Neutrophil (primary cell): Measurements from ENCODE around the gene BHLHA9.
"Not testable (repeated sequence)": the region's sequence is repeated elsewhere in the genome, so short reads cannot be mapped to it uniquely, and the experiment has no call there.

Experiments used
- H3K27ac ChIP-seq: fragments of 200-600 bp; sonication (generic); 2 replicates; pipeline ENCODE4 v1.5.1; 2016; ENCODE audit warnings: mild to moderate bottlenecking, moderate library complexity
- H3K27me3 ChIP-seq: fragments of 200-600 bp; sonication (generic); 2 replicates; pipeline ENCODE4 v1.6.0; 2016; ENCODE audit warnings: mild to moderate bottlenecking
- H3K36me3 ChIP-seq: fragments of 200-600 bp; sonication (generic); 2 replicates; pipeline ENCODE4 v1.5.1; 2017
- H3K4me1 ChIP-seq, 2 experiments: fragments of 200-600 bp in 1 of 2; sonication (generic) in 1 of 2; 1 replicate in 1 of 2; 2 replicates in 1 of 2; pipeline versions ENCODE4 v1.5.1 to v1.6.1; 2013 to 2016; ENCODE audit warnings: low read depth in 1 of 2, low read length in 1 of 2, mild to moderate bottlenecking in 1 of 2, moderate library complexity in 1 of 2; ENCODE audit not compliant: control insufficient read depth in 1 of 2, insufficient read depth in 1 of 2
- H3K4me3 ChIP-seq, 2 experiments: fragments of 200-600 bp in 1 of 2; sonication (generic) in 1 of 2; 1 replicate in 1 of 2; 2 replicates in 1 of 2; pipeline ENCODE4 v1.5.1; 2013 to 2016; ENCODE audit warnings: low read depth in 1 of 2, low read length in 1 of 2, mild to moderate bottlenecking in 1 of 2, moderate library complexity in 1 of 2
- H3K9me3 ChIP-seq: fragments of 200-600 bp; sonication (generic); 2 replicates; pipeline ENCODE4 v1.5.1; 2016
- CTCF ChIP-seq: fragments of 200-600 bp; sonication (generic); IDR thresholded peaks from 2 replicates; pipeline ENCODE4 v1.5.1; 2016; ENCODE audit warnings: antibody characterized with exemption

The BHLHA9 gene

GRCh38 chr17:1300371-1300905, 30.2 kb downstream of the BHLHA9 start:
- no peaks in the 10 kb centered on the region for H3K4me1 ChIP-seq
- no peaks in the 10 kb centered on the region for H3K36me3 ChIP-seq
- peaks cover 32% of the 10 kb centered on the region for H3K27me3 ChIP-seq

GRCh38 chr17:1301546-1301945, 31.3 kb downstream of the BHLHA9 start:
- Histone ChIP-seq H3K9me3 (no peaks in the 10 kb centered on the region), H3K36me3 (no peaks in the 10 kb centered on the region), H3K27ac (no peak overlapping the region), H3K4me1 (no peaks in the 10 kb centered on the region), H3K4me3 (no peak overlapping the region), H3K27me3 (peaks cover 29% of the 10 kb centered on the region)
- TF ChIP-seq CTCF = no peak

More at GRCh38 chr17:1300371-1300905, 30.2 kb downstream of the BHLHA9 start:
- H3K4me3 ChIP-seq = no peak overlapping the region
- no peak overlapping the region for H3K27ac ChIP-seq
- no peak for TF ChIP-seq CTCF
- no peaks in the 10 kb centered on the region for H3K9me3 ChIP-seq

- Histone ChIP-seq H3K27me3 (peaks cover 26% of the 10 kb centered on the region), H3K27ac (no peak overlapping the region)
Observed at GRCh38 chr17:1302761-1303160, 32.5 kb downstream of the BHLHA9 start.

GRCh38 chr17:1304522-1304921, 34.3 kb downstream of the BHLHA9 start:
- no peak for TF ChIP-seq CTCF
- Histone ChIP-seq H3K27ac (no peak overlapping the region), H3K27me3 (peaks cover 9% of the 10 kb centered on the region), H3K4me3 (no peak overlapping the region), H3K9me3 (no peaks in the 10 kb centered on the region), H3K36me3 (no peaks in the 10 kb centered on the region), H3K4me1 (no peaks in the 10 kb centered on the region)

More at GRCh38 chr17:1302761-1303160, 32.5 kb downstream of the BHLHA9 start:
- no peak overlapping the region for H3K4me3 ChIP-seq
- no peaks in the 10 kb centered on the region for H3K4me1 ChIP-seq
- TF ChIP-seq CTCF = no peak
- no peaks in the 10 kb centered on the region for H3K9me3 ChIP-seq
- no peaks in the 10 kb centered on the region for H3K36me3 ChIP-seq

GRCh38 chr17:1304962-1305563, 34.8 kb downstream of the BHLHA9 start:
- no peak for TF ChIP-seq CTCF
- Histone ChIP-seq H3K27ac (no peak overlapping the region), H3K4me3 (no peak overlapping the region)

GRCh38 chr17:1307829-1308228, 37.6 kb downstream of the BHLHA9 start:
- not testable (repeated sequence) for H3K36me3 ChIP-seq, H3K9me3 ChIP-seq, H3K27ac ChIP-seq, H3K4me1 ChIP-seq, H3K4me3 ChIP-seq
- peaks cover 14% of the 10 kb centered on the region for H3K27me3 ChIP-seq

More at GRCh38 chr17:1304962-1305563, 34.8 kb downstream of the BHLHA9 start:
- H3K27me3 ChIP-seq = peaks cover 3% of the 10 kb centered on the region
- no peaks in the 10 kb centered on the region for H3K4me1 ChIP-seq
- H3K36me3 ChIP-seq = no peaks in the 10 kb centered on the region
- H3K9me3 ChIP-seq = no peaks in the 10 kb centered on the region
